HEK293 (cell line): ENCODE results near the gene FAM83D.
A peak's percentile ranks its signal among the peaks of the same experiment; 100 is the strongest.

Source experiments
- CTCF ChIA-PET: fragments of 350-600 bp; formaldehyde crosslinking; extraction: SDS; loops from one replicate; lab custom pipeline; 2021; ENCODE audit warnings: antibody characterized with exemption; lab: Yijun Ruan, JAX
- POLR2A ChIA-PET: fragments of 300-600 bp; formaldehyde crosslinking; extraction: SDS; loops from one replicate; lab custom pipeline; 2020; ENCODE audit warnings: antibody characterized with exemption, inconsistent platforms; lab: Yijun Ruan, JAX
- H3K27ac ChIP-seq: fragments of 200-500 bp; sonication (Bioruptor generic); 2 replicates; pipeline ENCODE4 v1.5.1; 2014; ENCODE audit warnings: low read depth, low read length, control low read depth, inconsistent platforms; ENCODE audit errors: extremely low read depth
- H3K36me3 ChIP-seq, 2 experiments: fragments of 200-500 bp in 1 of 2; sonication (Bioruptor generic) in 1 of 2; 1 replicate in 1 of 2; 2 replicates in 1 of 2; pipeline ENCODE4 v1.5.1; 2014 to 2017; ENCODE audit warnings: inconsistent platforms in 2 of 2, low read length in 2 of 2; ENCODE audit not compliant: control insufficient read depth in 2 of 2, insufficient read depth in 1 of 2
- H3K4me1 ChIP-seq: fragments of 200-500 bp; sonication (Bioruptor generic); 2 replicates; pipeline ENCODE4 v1.5.1; 2014; ENCODE audit warnings: mild to moderate bottlenecking, low read length, inconsistent platforms; ENCODE audit not compliant: control insufficient read depth, insufficient read depth
- H3K4me3 ChIP-seq: 2 replicates; pipeline ENCODE4 v1.5.1; 2011; ENCODE audit warnings: low read depth, mild to moderate bottlenecking, control low read depth, low read length, moderate library complexity
- H3K9me3 ChIP-seq: fragments of 200-500 bp; sonication (Bioruptor generic); 2 replicates; pipeline ENCODE4 v1.5.1; 2014; ENCODE audit warnings: low read depth, low read length, inconsistent platforms; ENCODE audit not compliant: control insufficient read depth, insufficient read depth
- SALL2 ChIP-seq: fragments of 450-650 bp; formaldehyde crosslinking; IDR thresholded peaks from 2 replicates; pipeline ENCODE4 v1.5.0; 2017; ENCODE audit warnings: missing biosample characterization, mild to moderate bottlenecking, missing genetic modification characterization, borderline replicate concordance
- SETDB1 ChIP-seq: IDR thresholded peaks from one replicate; pipeline ENCODE4 v1.6.1; 2017; ENCODE audit warnings: mild to moderate bottlenecking, low read length, moderate library complexity, mixed read lengths; ENCODE audit not compliant: insufficient read length
- YY1 ChIP-seq: fragments of 450-650 bp; formaldehyde crosslinking; IDR thresholded peaks from 2 replicates; pipeline ENCODE4 v1.5.1; 2018; ENCODE audit warnings: missing biosample characterization, missing genetic modification characterization
- ZBTB7A ChIP-seq: fragments of 450-650 bp; formaldehyde crosslinking; IDR thresholded peaks from 2 replicates; pipeline ENCODE4 v1.5.1; 2016; ENCODE audit warnings: low read depth, missing biosample characterization, missing genetic modification characterization
- ZBTB8A ChIP-seq: fragments of 450-650 bp; formaldehyde crosslinking; IDR thresholded peaks from 2 replicates; pipeline ENCODE4 v1.5.1; 2016; ENCODE audit warnings: missing biosample characterization, missing genetic modification characterization
- ZFP3 ChIP-seq: fragments of 450-650 bp; formaldehyde crosslinking; IDR thresholded peaks from 2 replicates; pipeline ENCODE4 v1.5.1; 2016; ENCODE audit warnings: low read depth, missing biosample characterization, missing genetic modification characterization
- ZIC2 ChIP-seq: fragments of 450-650 bp; formaldehyde crosslinking; IDR thresholded peaks from 2 replicates; pipeline ENCODE4 v1.5.1; 2016; ENCODE audit warnings: missing biosample characterization, missing genetic modification characterization
- ZNF10 ChIP-seq: fragments of 450-650 bp; formaldehyde crosslinking; IDR thresholded peaks from 2 replicates; pipeline ENCODE4 v1.5.1; 2017; ENCODE audit warnings: missing biosample characterization, missing genetic modification characterization
- ZNF132 ChIP-seq: fragments of 450-650 bp; formaldehyde crosslinking; IDR thresholded peaks from 2 replicates; pipeline ENCODE4 v1.5.1; 2017; ENCODE audit warnings: missing biosample characterization, missing genetic modification characterization, borderline replicate concordance
- ZNF155 ChIP-seq: fragments of 450-650 bp; formaldehyde crosslinking; IDR thresholded peaks from 2 replicates; pipeline ENCODE4 v1.5.1; 2016; ENCODE audit warnings: missing biosample characterization, missing genetic modification characterization
- ZNF248 ChIP-seq: fragments of 450-650 bp; formaldehyde crosslinking; IDR thresholded peaks from 2 replicates; pipeline ENCODE4 v1.5.1; 2017; ENCODE audit warnings: missing biosample characterization, missing genetic modification characterization
- ZNF521 ChIP-seq: fragments of 450-650 bp; formaldehyde crosslinking; IDR thresholded peaks from 2 replicates; pipeline ENCODE4 v1.5.1; 2017; ENCODE audit warnings: missing biosample characterization, mild to moderate bottlenecking, missing genetic modification characterization
- ZNF561 ChIP-seq: fragments of 450-650 bp; IDR thresholded peaks from 2 replicates; pipeline ENCODE4 v1.5.1; 2018; ENCODE audit warnings: missing biosample characterization, missing genetic modification characterization, borderline replicate concordance
- ZNF701 ChIP-seq: fragments of 450-650 bp; formaldehyde crosslinking; IDR thresholded peaks from 2 replicates; pipeline ENCODE4 v1.5.1; 2016; ENCODE audit warnings: missing biosample characterization, missing genetic modification characterization
- ZNF830 ChIP-seq: fragments of 450-650 bp; IDR thresholded peaks from 2 replicates; pipeline ENCODE4 v1.5.0; 2018; ENCODE audit warnings: missing biosample characterization, missing genetic modification characterization, low read depth, mild to moderate bottlenecking, moderate library complexity
- ZSCAN23 ChIP-seq: fragments of 450-650 bp; formaldehyde crosslinking; IDR thresholded peaks from 2 replicates; pipeline ENCODE4 v1.5.1; 2016; ENCODE audit warnings: missing biosample characterization, missing genetic modification characterization
- TF ChIP-seq, protein P1 (sequence below): fragments of 450-650 bp; formaldehyde crosslinking; IDR thresholded peaks from 2 replicates; pipeline ENCODE4 v1.5.1; 2016; ENCODE audit warnings: missing biosample characterization, missing genetic modification characterization, borderline replicate concordance
- TF ChIP-seq, protein P2 (sequence below): fragments of 450-650 bp; IDR thresholded peaks from 2 replicates; pipeline ENCODE4 v1.5.1; 2018; ENCODE audit warnings: missing biosample characterization, missing genetic modification characterization
- TF ChIP-seq, protein P3 (sequence below): fragments of 450-650 bp; formaldehyde crosslinking; IDR thresholded peaks from 2 replicates; pipeline ENCODE4 v1.5.1; 2016; ENCODE audit warnings: missing biosample characterization, missing genetic modification characterization
- TF ChIP-seq, protein P4 (sequence below): fragments of 450-650 bp; formaldehyde crosslinking; IDR thresholded peaks from 2 replicates; pipeline ENCODE4 v1.5.1; 2016; ENCODE audit warnings: missing biosample characterization, missing genetic modification characterization

Gene FAM83D

DNA sequence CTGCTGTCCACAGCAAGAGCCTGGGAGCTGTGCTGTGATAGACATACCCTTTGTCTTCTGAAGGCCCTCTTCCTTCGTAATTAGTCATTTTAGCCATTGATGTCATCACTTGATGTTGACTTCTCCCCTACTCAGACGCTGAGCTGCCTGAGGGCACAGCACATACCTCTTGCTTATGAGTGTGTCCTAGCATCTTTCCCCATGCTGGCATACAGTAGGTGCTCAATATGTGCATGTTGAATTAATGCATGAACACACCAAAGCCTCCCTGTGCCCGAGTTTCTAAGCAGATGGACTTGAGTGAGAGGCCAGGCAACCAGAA is 35.8 kb upstream of the FAM83D start:
- Histone ChIP-seq H3K4me3 (no peak overlapping the region), H3K36me3 (no peaks in the 10 kb centered on the region), H3K9me3 (no peaks in the 10 kb centered on the region), H3K27ac (no peak overlapping the region), H3K4me1 (0 out of 2 replicates have a peak, but pooled peaks cover 2% of the 10 kb centered on the region)
- CTCF ChIA-PET: interaction anchor here (3.0 kb wide), 1 partner anchor 31 kb away, joined by 13 read pairs; no protein-coding TSS in a partner anchor
- TF ChIP-seq ZFP3 (tag by site-specific recombination): no peak
- POLR2A ChIA-PET: no interaction called here

DNA sequence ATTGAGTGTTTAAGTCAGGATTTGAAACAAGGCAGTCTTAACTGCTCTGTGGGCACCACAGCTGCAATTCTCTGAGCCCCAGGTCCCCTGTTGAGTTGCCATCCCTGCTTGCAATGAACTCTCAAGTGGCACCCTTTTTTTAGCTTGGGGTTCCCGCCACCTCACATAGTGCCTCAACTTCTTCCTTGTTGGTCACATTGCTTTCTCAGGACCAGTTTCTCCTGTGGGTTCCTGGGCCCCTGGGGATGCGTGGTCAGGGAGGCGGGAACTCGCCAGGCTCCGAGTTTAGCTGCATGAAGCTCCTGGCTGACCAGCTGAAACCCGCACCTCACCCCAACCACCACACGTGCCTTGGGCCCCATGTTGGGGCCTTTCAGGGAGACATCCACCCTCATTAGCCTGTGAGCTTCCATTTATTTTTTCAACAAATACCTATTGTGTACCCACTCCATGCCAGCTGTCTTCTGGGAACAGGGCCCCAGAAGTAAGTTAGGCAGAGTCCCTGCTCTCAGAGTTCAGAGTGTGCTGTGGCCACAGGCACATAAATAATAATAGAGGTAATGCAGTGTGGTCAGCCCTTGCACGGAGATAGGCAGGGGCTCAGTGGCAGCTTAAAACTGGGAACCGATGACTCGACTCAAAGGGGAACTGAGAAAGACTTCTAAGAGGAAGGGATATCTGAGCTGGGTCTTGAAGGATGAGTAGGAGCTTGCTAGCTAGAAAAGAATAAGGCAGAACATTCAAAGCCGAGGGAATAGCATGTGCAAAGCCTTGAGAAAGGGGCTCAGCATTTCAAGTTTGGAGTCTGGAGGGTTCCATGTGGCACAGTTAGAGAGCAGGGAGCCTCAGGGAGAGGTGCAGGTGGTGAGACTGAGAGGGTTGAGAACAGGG is 33.9 kb upstream of the FAM83D start:
- TF ChIP-seq ZNF830 (tag by site-specific recombination) (no peak), ZNF132 (tag by site-specific recombination) (no peak), ZBTB7A (tag by site-specific recombination) (no peak), YY1 (no peak), ZBTB8A (no peak), ZIC2 (tag by site-specific recombination) (peak; percentile 16; the same call in 1 of the 2 replicates), ZFP3 (tag by site-specific recombination) (peak; percentile 84), ZNF701 (tag by site-specific recombination) (no peak), ZNF155 (tag by site-specific recombination) (no peak)
- TF ChIP-seq, protein P1, sequence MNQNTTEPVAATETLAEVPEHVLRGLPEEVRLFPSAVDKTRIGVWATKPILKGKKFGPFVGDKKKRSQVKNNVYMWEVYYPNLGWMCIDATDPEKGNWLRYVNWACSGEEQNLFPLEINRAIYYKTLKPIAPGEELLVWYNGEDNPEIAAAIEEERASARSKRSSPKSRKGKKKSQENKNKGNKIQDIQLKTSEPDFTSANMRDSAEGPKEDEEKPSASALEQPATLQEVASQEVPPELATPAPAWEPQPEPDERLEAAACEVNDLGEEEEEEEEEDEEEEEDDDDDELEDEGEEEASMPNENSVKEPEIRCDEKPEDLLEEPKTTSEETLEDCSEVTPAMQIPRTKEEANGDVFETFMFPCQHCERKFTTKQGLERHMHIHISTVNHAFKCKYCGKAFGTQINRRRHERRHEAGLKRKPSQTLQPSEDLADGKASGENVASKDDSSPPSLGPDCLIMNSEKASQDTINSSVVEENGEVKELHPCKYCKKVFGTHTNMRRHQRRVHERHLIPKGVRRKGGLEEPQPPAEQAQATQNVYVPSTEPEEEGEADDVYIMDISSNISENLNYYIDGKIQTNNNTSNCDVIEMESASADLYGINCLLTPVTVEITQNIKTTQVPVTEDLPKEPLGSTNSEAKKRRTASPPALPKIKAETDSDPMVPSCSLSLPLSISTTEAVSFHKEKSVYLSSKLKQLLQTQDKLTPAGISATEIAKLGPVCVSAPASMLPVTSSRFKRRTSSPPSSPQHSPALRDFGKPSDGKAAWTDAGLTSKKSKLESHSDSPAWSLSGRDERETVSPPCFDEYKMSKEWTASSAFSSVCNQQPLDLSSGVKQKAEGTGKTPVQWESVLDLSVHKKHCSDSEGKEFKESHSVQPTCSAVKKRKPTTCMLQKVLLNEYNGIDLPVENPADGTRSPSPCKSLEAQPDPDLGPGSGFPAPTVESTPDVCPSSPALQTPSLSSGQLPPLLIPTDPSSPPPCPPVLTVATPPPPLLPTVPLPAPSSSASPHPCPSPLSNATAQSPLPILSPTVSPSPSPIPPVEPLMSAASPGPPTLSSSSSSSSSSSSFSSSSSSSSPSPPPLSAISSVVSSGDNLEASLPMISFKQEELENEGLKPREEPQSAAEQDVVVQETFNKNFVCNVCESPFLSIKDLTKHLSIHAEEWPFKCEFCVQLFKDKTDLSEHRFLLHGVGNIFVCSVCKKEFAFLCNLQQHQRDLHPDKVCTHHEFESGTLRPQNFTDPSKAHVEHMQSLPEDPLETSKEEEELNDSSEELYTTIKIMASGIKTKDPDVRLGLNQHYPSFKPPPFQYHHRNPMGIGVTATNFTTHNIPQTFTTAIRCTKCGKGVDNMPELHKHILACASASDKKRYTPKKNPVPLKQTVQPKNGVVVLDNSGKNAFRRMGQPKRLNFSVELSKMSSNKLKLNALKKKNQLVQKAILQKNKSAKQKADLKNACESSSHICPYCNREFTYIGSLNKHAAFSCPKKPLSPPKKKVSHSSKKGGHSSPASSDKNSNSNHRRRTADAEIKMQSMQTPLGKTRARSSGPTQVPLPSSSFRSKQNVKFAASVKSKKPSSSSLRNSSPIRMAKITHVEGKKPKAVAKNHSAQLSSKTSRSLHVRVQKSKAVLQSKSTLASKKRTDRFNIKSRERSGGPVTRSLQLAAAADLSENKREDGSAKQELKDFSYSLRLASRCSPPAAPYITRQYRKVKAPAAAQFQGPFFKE (tag by site-specific recombination): no peak
- no peak overlapping the region for H3K27ac ChIP-seq

DNA sequence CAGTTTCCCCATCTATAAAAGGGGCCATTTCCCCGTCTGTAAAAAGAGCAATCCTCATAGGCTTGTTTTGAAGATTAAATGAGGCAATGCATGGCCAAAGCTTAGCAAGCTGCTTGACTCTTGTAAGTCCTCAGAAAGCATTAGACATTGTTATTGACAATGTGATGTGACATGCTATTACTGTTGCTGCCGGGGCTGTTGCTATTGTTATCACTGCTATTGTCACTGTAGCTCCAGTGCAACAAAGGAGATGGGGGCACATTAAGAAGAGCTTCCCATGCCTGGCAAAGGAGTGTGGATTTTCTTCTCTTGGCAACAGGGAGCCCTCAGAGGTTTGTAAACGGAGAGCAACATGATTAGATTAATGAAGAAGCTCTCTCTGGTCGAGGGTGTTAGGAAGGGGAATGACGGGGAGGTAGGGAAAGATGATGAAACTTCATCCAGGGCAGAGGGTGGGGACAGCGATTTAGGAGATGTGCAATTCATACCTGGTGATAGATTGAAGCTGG is 33.1 kb upstream of the FAM83D start:
- Histone ChIP-seq H3K9me3 (no peaks in the 10 kb centered on the region), H3K36me3 (no peaks in the 10 kb centered on the region), H3K27ac (no peak overlapping the region), H3K4me3 (no peak overlapping the region), H3K4me1 (0 out of 2 replicates have a peak, but pooled peaks cover 2% of the 10 kb centered on the region)
- ChIA-PET CTCF (interaction anchor here (0.6 to 3.0 kb wide), 23 partner anchors 9 to 1818 kb away, joined by 3 to 22 read pairs (median 3); partner anchors contain the start of gene PPP1R16B), POLR2A (no interaction called here)
- TF ChIP-seq, protein P2, sequence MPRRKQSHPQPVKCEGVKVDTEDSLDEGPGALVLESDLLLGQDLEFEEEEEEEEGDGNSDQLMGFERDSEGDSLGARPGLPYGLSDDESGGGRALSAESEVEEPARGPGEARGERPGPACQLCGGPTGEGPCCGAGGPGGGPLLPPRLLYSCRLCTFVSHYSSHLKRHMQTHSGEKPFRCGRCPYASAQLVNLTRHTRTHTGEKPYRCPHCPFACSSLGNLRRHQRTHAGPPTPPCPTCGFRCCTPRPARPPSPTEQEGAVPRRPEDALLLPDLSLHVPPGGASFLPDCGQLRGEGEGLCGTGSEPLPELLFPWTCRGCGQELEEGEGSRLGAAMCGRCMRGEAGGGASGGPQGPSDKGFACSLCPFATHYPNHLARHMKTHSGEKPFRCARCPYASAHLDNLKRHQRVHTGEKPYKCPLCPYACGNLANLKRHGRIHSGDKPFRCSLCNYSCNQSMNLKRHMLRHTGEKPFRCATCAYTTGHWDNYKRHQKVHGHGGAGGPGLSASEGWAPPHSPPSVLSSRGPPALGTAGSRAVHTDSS (tag by site-specific recombination): no peak
- TF ChIP-seq ZNF248 (tag by site-specific recombination) (no peak), SETDB1 (no peak), SALL2 (tag by site-specific recombination) (no peak), ZNF10 (tag by site-specific recombination) (no peak), ZSCAN23 (tag by site-specific recombination) (no peak), ZNF521 (no peak), ZNF561 (tag by site-specific recombination) (no peak)
- TF ChIP-seq, protein P3, sequence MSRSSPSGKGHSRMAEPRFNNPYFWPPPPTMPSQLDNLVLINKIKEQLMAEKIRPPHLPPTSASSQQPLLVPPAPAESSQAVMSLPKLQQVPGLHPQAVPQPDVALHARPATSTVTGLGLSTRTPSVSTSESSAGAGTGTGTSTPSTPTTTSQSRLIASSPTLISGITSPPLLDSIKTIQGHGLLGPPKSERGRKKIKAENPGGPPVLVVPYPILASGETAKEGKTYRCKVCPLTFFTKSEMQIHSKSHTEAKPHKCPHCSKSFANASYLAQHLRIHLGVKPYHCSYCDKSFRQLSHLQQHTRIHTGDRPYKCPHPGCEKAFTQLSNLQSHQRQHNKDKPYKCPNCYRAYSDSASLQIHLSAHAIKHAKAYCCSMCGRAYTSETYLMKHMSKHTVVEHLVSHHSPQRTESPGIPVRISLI (tag by site-specific recombination): no peak
- TF ChIP-seq, protein P4, sequence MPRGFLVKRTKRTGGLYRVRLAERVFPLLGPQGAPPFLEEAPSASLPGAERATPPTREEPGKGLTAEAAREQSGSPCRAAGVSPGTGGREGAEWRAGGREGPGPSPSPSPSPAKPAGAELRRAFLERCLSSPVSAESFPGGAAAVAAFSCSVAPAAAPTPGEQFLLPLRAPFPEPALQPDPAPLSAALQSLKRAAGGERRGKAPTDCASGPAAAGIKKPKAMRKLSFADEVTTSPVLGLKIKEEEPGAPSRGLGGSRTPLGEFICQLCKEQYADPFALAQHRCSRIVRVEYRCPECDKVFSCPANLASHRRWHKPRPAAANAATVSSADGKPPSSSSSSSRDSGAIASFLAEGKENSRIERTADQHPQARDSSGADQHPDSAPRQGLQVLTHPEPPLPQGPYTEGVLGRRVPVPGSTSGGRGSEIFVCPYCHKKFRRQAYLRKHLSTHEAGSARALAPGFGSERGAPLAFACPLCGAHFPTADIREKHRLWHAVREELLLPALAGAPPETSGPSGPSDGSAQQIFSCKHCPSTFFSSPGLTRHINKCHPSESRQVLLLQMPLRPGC: no peak

More for the DNA sequence above, 33.9 kb upstream of the FAM83D start:
- no peaks in the 10 kb centered on the region for H3K9me3 ChIP-seq
- no peak overlapping the region for H3K4me3 ChIP-seq
- 0 out of 2 replicates have a peak, but pooled peaks cover 2% of the 10 kb centered on the region for H3K4me1 ChIP-seq
- no peaks in the 10 kb centered on the region for H3K36me3 ChIP-seq
- CTCF ChIA-PET: interaction anchor here (0.6 to 3.0 kb wide), 23 partner anchors 10 to 1819 kb away, joined by 3 to 22 read pairs (median 3); partner anchors contain the start of gene PPP1R16B
- POLR2A ChIA-PET: no interaction called here
